MG63 (cell line): ENCODE measurements around the gene FOXF2. TPM values are rescaled to one million over a fixed set of nuclear protein-coding genes. Genes with fewer than 3 reads are reported as not detected.

Experiments
- total RNA-seq: library from RNA; depleted of rRNA; stranded (reverse); fragments of >200 nt; shearing (Covaris generic); gene quantifications from 2 replicates; pipeline ENCODE4 v1.2.3, GENCODE V29; 2014; ENCODE audit warnings: low replicate concordance; rRNA removed

The FOXF2 gene
- total RNA-seq, 1 experiment from 2014 or later = 2.0 TPM

Other genes starting within 250 kb of the FOXF2 start
- 0.56 TPM in 1 of 2 replicates, not detected in the other for gene FOXQ1, start 77.5 kb upstream of the FOXF2 start, total RNA-seq
- 2.2 and 5.5 TPM in 2 replicates for gene FOXC1, start 220.3 kb downstream of the FOXF2 start, total RNA-seq